Right renal pelvis (tissue), 4 donors: ENCODE measurements around the gene SEC61B. TPM values are rescaled to one million over a fixed set of nuclear protein-coding genes. Genes with fewer than 3 reads are reported as not detected.
A peak's percentile ranks its signal among the peaks of the same experiment; 100 is the strongest.

Experiments
- DNase-seq, 4 donors: peaks; one replicate each; pipeline ENCODE4 v3.0.0-alpha.2; 2013; ENCODE audit warnings: low read depth in 4 of 4, low spot score in 3 of 4, missing footprints in 1 of 4
- polyA plus RNA-seq, 4 donors: library from polyadenylated mRNA; unstranded; fragments of 120-200 nt; gene quantifications; one replicate each; pipeline ENCODE4 v1.2.1, GENCODE V29; 2013; ENCODE audit not compliant: insufficient read length in 4 of 4

The SEC61B gene
- polyA plus RNA-seq, 4 donors: 143 to 176 (median 158) TPM

- DNase-seq: peak in 2 of 4 donors; percentile 52 to 53
Measured at GRCh38 chr9:99266255-99267023, 44.4 kb downstream of the SEC61B start.

GRCh38 chr9:99269416-99269815 is 47.3 kb downstream of the SEC61B start:
- no peak for DNase-seq

GRCh38 chr9:99270491-99270890 is 48.4 kb downstream of the SEC61B start:
- DNase-seq: no peak

GRCh38 chr9:99272836-99273235 is 50.8 kb downstream of the SEC61B start:
- no peak for DNase-seq

GRCh38 chr9:99274016-99274415 is 51.9 kb downstream of the SEC61B start:
- no peak for DNase-seq

- no peak for DNase-seq
Measured at GRCh38 chr9:99274495-99274894, 52.4 kb downstream of the SEC61B start.

Other genes starting within 250 kb of the SEC61B start
- gene TGFBR1, start 117.2 kb upstream of the SEC61B start, polyA plus RNA-seq: 10 to 100 TPM; 44.4 to 52.3 (median 50.5) TPM
- gene ALG2, start 340 bp upstream of the SEC61B start, polyA plus RNA-seq: 10 to 100 TPM; 42.0 to 57.3 (median 52.0) TPM